ENCODE results near the gene PHYKPL.
"Not testable (repeated sequence)": the region's sequence is repeated elsewhere in the genome, so short reads cannot be mapped to it uniquely, and the experiment has no call there.

Gene PHYKPL

DNA sequence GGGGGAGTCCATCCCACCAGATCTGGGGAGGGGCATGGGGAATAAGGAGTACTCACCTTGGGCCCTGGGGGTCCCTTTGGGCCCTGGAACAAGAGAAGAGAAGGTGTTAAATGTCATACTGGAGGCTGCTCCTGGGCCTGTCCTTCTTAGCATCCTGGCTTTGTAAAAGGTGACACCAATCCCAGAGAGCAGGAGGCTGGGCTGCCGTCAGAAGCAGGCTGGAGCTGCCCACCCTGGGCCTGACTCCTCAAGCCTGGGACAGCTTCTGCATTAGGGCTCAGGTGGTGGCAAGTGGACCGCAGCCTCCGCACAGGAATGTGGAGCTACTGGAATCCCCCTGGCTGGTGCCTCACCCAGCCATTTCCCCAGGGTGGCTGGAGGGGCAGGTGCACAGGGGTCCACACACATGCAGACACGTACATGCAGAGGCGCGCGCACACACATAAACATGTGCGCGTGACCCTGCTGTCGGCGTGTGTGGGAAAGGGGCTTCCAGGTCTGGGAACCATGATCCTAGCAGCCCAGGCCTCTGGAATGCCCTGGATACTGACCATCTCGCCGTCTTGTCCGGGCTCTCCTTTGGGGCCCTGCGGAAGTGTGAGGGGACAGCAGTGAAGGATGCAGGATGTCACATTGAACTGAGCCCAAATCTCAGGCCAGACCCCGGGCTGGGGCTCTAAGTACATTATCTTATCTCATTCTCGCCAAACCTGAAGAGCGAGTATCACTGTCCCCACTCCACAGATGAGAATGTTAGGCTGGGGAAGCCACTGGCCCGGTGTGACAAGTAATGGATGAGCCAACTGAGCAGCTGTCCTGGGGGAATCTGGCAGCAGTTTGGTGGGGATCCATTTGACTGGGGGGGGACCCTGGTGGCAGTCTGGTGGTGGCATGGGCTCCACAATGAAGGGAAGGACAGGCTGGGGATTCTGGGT is 29.3 kb upstream of the PHYKPL start:
- Histone ChIP-seq H3K9me3 (ENCODE audit: insufficient read depth, low read depth, low read length) (no peaks in the 10 kb centered on the region), H3K4me1 (ENCODE audit: insufficient read depth, low read length) (no peaks in the 10 kb centered on the region), H3K9ac (ENCODE audit: low read depth, low read length) (no peak overlapping the region), H3K27me3 (ENCODE audit: insufficient read depth, low read length) (no peaks in the 10 kb centered on the region), H3K4me3 (ENCODE audit: low read length) (no peak overlapping the region), H3K27ac (ENCODE audit: low read depth, low read length) (no peak overlapping the region), H3K36me3 (ENCODE audit: insufficient read depth, low read length) (no peaks in the 10 kb centered on the region)
- 94% methylated on average over 19 of the region's 19 CpGs for WGBS

DNA sequence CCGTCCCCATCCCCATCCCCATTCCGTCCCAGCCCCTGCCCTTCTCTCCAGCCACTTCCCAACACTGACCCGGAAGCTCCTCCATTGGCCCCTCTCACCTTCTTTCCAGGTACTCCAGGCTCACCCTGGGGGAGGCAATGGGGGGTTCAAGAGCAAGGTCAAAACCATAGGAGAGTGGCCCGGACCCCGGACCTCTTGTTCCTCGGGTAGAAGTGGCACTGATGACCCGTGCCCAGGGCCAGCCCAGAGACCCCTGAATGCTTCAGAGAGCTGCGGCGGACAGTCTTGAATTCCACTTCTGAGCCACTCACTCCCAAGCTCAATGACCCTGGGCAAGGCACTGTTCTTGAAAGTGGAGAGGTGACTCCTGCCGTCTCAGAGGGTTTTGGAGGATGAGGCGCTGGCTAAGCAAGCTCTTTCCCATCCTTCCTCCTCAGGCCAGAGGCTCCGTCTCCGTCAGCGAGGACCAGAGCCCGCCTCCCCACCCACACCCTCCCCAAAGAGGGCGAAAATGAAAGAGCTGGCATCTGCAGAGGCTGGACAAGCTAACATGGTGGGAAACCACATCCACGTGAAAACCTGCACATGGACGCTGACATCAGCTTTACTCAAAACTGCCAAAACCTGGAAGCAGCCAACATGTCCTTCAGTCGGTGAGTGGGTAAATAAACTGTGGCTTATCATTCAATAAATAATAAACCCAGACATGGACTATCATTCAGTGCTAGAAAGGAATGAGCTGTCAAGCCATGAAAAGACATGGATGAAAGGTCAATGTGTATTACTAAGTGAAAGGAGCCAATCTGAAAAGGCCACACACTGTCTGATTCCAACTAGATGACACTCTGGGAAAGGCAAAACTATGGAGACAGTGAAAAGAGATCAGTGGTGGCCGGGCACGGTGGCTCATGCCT is 27.3 kb upstream of the PHYKPL start:
- WGBS = 87% methylated on average over 19 of the region's 21 CpGs
- Histone ChIP-seq H3K9me3 (ENCODE audit: insufficient read depth, low read depth, low read length) (no peaks in the 10 kb centered on the region), H3K27me3 (ENCODE audit: insufficient read depth, low read length) (no peaks in the 10 kb centered on the region), H3K9ac (ENCODE audit: low read depth, low read length) (no peak overlapping the region), H3K4me3 (ENCODE audit: low read length) (no peak overlapping the region), H3K36me3 (ENCODE audit: insufficient read depth, low read length) (no peaks in the 10 kb centered on the region), H3K4me1 (ENCODE audit: insufficient read depth, low read length) (no peaks in the 10 kb centered on the region), H3K27ac (ENCODE audit: low read depth, low read length) (no peak overlapping the region)

DNA sequence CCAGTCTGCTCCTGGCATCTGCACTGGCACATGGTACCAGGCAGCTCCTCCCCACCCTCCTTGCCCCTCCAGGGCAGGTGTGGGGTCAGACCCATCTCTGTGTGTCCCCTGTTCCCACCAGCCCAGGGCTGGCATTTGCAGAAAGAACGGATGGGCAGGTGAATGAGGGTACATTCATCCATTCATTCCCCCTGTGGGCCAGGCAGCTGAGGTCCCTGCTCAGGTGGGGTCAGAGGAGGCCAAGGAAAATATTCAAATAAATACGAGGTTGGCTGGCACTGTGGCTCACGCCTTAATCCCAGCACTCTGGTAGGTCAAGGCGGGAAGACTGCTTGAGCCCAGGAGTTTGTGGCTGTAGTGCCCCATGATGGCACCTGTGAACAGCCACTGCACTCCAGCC is 25.0 kb upstream of the PHYKPL start:
- no peak overlapping the region for H3K27ac ChIP-seq (ENCODE audit: low read depth, low read length)
- H3K27me3 ChIP-seq (ENCODE audit: insufficient read depth, low read length) = no peaks in the 10 kb centered on the region
- no peak overlapping the region for H3K9ac ChIP-seq (ENCODE audit: low read depth, low read length)
- no peaks in the 10 kb centered on the region for H3K4me1 ChIP-seq (ENCODE audit: insufficient read depth, low read length)
- H3K4me3 ChIP-seq (ENCODE audit: low read length) = no peak overlapping the region
- no peaks in the 10 kb centered on the region for H3K36me3 ChIP-seq (ENCODE audit: insufficient read depth, low read length)
- 98% methylated on average over 4 of the region's 4 CpGs for WGBS
- H3K9me3 ChIP-seq (ENCODE audit: insufficient read depth, low read depth, low read length) = no peaks in the 10 kb centered on the region

DNA sequence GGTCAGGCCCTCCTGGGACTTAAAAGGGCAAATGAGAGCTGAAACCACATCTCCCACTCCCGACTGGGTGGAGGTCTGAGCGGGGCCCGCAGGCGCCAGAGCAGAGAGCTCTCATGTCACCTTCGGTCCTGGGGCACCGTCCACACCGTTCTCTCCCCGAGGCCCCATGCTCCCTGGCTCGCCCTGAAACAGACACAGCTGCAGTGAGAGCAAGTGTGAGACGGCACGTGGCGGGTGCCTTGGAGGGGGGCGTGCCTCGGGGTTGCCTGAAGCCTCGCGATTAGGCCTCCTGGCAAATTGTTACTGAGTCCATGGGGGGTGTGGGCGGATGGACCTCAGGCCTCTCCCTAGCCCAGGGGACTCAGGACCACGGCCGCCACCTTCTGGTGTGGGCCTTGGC is 24.1 kb upstream of the PHYKPL start:
- Histone ChIP-seq H3K9ac (ENCODE audit: low read depth, low read length) (no peak overlapping the region), H3K9me3 (ENCODE audit: insufficient read depth, low read depth, low read length) (no peaks in the 10 kb centered on the region), H3K27ac (ENCODE audit: low read depth, low read length) (no peak overlapping the region), H3K27me3 (ENCODE audit: insufficient read depth, low read length) (no peaks in the 10 kb centered on the region), H3K4me3 (ENCODE audit: low read length) (no peak overlapping the region), H3K36me3 (ENCODE audit: insufficient read depth, low read length) (no peaks in the 10 kb centered on the region), H3K4me1 (ENCODE audit: insufficient read depth, low read length) (no peaks in the 10 kb centered on the region)
- 84% methylated on average over 19 of the region's 19 CpGs for WGBS

DNA sequence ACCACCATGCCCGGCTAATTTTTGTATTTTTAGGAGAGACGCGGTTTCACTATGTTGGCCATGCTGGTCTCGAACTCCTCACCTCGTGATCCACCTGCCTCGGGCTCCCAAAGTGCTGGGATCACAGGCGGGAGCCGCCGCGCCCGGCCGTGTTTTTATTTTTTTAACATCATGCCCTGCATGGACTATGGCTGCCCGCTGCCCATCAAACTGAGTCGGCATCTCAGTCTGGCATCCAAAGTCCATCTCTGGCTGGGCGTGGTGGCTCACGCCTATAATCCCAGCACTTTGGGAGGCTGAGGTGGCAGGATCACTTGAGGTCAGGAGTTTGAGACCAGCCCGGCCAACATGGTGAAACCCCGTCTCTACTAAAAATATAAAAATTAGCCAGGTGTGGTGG is 21.0 kb upstream of the PHYKPL start:
- H3K27me3 ChIP-seq (ENCODE audit: insufficient read depth, low read length); H3K36me3 ChIP-seq (ENCODE audit: insufficient read depth, low read length); H3K4me3 ChIP-seq (ENCODE audit: low read length); H3K4me1 ChIP-seq (ENCODE audit: insufficient read depth, low read length); H3K9me3 ChIP-seq (ENCODE audit: insufficient read depth, low read depth, low read length); H3K9ac ChIP-seq (ENCODE audit: low read depth, low read length); H3K27ac ChIP-seq (ENCODE audit: low read depth, low read length): not testable (repeated sequence)
- 88% methylated on average over 17 of the region's 18 CpGs for WGBS

DNA sequence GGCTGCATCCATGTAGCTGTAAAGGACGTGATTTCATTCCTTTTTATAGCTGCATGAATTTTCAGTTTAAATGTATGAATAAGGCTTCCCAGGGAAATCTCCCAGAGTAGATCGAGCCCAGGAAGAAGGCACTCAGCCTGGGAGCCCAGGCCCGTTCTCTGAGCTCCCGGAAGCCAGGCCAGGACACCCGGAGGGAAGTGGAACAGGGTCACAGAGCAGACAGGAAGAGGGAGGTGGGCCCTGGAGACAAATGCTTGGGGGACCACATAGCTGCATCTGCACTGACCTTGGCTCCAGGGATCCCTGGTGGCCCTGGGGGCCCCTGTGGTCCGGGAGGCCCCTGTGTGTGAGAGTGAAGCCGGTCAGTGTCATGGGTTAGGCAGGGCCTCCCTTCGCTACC is 19.7 kb upstream of the PHYKPL start:
- WGBS = 83% methylated on average over 8 of the region's 8 CpGs
- no peak overlapping the region for H3K4me3 ChIP-seq (ENCODE audit: low read length)
- H3K27me3 ChIP-seq (ENCODE audit: insufficient read depth, low read length) = no peaks in the 10 kb centered on the region
- H3K9ac ChIP-seq (ENCODE audit: low read depth, low read length) = no peak overlapping the region
- no peak overlapping the region for H3K27ac ChIP-seq (ENCODE audit: low read depth, low read length)
- no peaks in the 10 kb centered on the region for H3K36me3 ChIP-seq (ENCODE audit: insufficient read depth, low read length)
- H3K4me1 ChIP-seq (ENCODE audit: insufficient read depth, low read length) = no peaks in the 10 kb centered on the region
- H3K9me3 ChIP-seq (ENCODE audit: insufficient read depth, low read depth, low read length) = no peaks in the 10 kb centered on the region

DNA sequence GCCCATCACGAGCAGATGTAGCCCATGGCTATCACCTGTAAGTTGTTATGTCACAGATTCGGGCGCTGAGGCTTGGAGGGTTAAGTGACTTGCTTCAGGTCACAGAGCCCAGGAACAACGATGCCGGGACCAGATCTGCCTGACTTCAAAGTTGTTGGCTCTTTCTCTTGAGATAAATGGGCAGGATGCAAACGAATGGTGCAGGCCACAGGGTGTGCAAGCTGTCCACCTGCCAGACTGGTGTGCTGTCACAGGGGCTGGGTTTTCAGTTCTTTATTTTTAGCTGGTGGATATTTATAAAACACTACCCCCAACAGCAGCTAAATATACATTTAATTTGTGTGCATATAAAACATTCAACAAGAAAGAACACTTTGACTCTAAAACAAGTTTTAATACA is 17.7 kb upstream of the PHYKPL start:
- no peak overlapping the region for H3K27ac ChIP-seq (ENCODE audit: low read depth, low read length)
- H3K27me3 ChIP-seq (ENCODE audit: insufficient read depth, low read length) = no peaks in the 10 kb centered on the region
- H3K9me3 ChIP-seq (ENCODE audit: insufficient read depth, low read depth, low read length) = no peaks in the 10 kb centered on the region
- 88% methylated on average over 6 of the region's 6 CpGs for WGBS
- no peak overlapping the region for H3K4me3 ChIP-seq (ENCODE audit: low read length)
- H3K4me1 ChIP-seq (ENCODE audit: insufficient read depth, low read length) = no peaks in the 10 kb centered on the region
- no peak overlapping the region for H3K9ac ChIP-seq (ENCODE audit: low read depth, low read length)
- no peaks in the 10 kb centered on the region for H3K36me3 ChIP-seq (ENCODE audit: insufficient read depth, low read length)

DNA sequence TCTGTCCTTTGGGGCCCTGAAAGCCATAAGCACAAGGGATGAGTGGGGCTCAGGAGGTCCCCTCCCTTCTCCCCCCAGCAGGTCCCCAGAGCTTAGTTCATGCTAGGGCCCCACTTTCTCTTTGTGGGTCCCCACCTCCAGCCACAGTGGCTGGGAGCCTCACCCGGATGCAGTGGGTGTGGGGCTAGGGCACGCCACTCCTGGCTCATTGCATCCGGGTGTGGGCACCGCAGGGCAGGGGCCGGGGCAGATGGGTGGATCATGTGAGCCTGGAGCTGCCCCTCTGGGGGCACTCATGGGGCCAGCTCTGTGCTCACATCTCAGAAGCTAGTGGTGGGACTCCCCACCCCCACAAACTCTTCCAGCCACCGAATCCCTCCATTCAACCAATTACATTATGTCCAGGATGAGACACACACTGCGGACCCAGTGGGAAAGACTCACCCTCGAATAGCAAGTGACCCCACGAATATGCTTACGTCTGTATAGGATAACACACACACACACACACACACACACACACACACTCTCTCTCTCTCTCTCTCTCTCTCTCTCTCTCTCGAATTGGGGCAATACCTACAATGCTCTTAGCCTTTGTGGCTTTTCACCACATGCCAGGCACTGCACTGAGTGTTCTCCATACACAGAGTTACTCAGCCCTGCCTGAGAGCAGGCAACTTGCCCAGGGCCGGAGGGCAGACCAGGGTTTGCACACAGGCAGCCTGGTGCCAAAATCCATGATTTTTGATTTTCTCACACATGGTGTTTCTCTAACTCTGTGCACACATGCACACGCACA is 16.8 kb upstream of the PHYKPL start:
- Histone ChIP-seq H3K27me3 (ENCODE audit: insufficient read depth, low read length) (no peaks in the 10 kb centered on the region), H3K36me3 (ENCODE audit: insufficient read depth, low read length) (no peaks in the 10 kb centered on the region), H3K9ac (ENCODE audit: low read depth, low read length) (no peak overlapping the region), H3K4me3 (ENCODE audit: low read length) (no peak overlapping the region), H3K27ac (ENCODE audit: low read depth, low read length) (no peak overlapping the region), H3K4me1 (ENCODE audit: insufficient read depth, low read length) (no peaks in the 10 kb centered on the region), H3K9me3 (ENCODE audit: insufficient read depth, low read depth, low read length) (no peaks in the 10 kb centered on the region)
- WGBS = 94% methylated on average over 12 of the region's 13 CpGs

DNA sequence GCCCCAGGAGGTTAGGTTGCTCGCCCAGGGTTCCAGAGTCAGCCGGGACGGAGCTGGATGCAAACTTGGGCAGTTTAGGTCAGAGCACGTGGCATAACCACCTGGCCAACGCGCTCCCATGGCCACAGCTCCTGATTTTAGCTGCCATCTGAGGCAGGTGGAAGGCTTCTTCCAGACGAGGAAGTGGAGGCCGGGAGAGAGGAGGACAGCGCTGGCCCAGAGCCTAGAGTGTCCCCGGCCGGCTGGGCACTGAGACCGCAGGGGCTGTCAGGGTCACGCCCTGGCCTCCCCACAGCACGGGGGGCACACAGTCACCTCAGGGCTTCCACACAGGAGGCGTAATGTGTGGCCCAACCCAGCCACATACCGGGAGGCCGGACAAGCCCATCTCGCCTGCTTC is 16.1 kb upstream of the PHYKPL start:
- Histone ChIP-seq H3K36me3 (ENCODE audit: insufficient read depth, low read length) (no peaks in the 10 kb centered on the region), H3K4me1 (ENCODE audit: insufficient read depth, low read length) (no peaks in the 10 kb centered on the region), H3K4me3 (ENCODE audit: low read length) (no peak overlapping the region), H3K27me3 (ENCODE audit: insufficient read depth, low read length) (no peaks in the 10 kb centered on the region), H3K27ac (ENCODE audit: low read depth, low read length) (no peak overlapping the region), H3K9me3 (ENCODE audit: insufficient read depth, low read depth, low read length) (no peaks in the 10 kb centered on the region), H3K9ac (ENCODE audit: low read depth, low read length) (no peak overlapping the region)
- WGBS = 95% methylated on average over 18 of the region's 18 CpGs

DNA sequence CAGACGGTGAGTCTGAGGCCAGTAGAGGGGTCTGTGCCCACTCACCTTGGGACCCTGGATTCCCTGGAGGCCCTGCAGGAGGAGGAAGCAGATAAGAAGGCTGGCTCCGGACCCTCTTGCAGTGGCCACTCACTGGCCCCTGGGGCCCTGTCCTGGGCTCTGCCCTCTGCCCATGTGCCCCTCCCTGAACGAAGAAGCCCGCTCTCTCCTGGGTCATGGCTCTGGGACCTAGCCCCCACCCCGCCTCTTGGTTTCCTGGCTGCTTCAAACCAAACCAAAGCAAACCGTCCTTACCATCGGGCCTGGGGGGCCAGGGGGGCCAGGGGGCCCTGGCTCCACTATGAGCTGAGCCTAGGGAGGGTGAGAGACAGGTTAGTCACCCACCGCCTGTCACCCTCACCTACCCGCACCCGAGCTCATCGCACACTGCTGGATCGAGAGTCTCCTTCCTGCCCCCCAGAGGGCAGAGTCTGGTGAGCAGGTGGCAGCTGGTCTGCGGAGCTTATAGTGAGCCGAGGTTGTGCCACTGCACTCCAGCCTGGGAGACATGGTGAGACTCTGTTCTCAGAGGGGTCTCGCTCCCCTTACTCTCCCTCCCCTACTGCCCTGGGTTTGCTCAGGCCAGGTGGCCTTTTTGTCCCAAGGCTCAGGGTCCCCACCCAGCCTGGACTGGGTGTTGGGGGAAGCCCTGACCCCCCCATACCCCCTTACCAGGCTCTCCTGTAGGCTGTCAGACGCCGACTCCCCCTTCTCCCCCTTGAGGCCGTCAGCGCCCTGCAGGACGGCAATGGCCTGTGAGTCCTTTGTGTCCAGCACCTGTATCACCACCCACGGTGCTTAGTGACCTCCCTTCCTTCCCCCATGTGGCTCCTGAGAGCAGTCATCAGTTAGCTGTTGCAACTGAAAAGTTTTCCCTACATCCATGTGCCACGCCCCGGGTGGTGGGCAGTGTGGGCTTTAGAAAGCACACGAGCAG is 15.2 kb upstream of the PHYKPL start:
- no peaks in the 10 kb centered on the region for H3K27me3 ChIP-seq (ENCODE audit: insufficient read depth, low read length)
- no peak overlapping the region for H3K9ac ChIP-seq (ENCODE audit: low read depth, low read length)
- H3K27ac ChIP-seq (ENCODE audit: low read depth, low read length) = no peak overlapping the region
- WGBS = 82% methylated on average over 24 of the region's 24 CpGs
- no peaks in the 10 kb centered on the region for H3K9me3 ChIP-seq (ENCODE audit: insufficient read depth, low read depth, low read length)
- H3K4me1 ChIP-seq (ENCODE audit: insufficient read depth, low read length) = no peaks in the 10 kb centered on the region
- no peaks in the 10 kb centered on the region for H3K36me3 ChIP-seq (ENCODE audit: insufficient read depth, low read length)
- no peak overlapping the region for H3K4me3 ChIP-seq (ENCODE audit: low read length)

Measured in HUES64 (cell line).